Uterus (tissue), 2 donors: Measurements from ENCODE around the gene GATAD1.

Experiments
- CTCF ChIP-seq, 4 experiments: fragments of 200-600 bp in 2 of 4; fragments of 450-650 bp in 2 of 4; sonication (generic) in 2 of 4; IDR thresholded peaks; one replicate each; pipeline ENCODE4 v1.5.1; 2016 to 2019; ENCODE audit warnings: antibody characterized with exemption in 4 of 4, mild to moderate bottlenecking in 2 of 4, moderate library complexity in 1 of 4
- POLR2A ChIP-seq, 2 donors: fragments of 450-650 bp; IDR thresholded peaks; one replicate each; pipeline ENCODE4 v1.6.1; 2016; ENCODE audit warnings: antibody characterized with exemption in 2 of 2, mild to moderate bottlenecking in 1 of 2, moderate library complexity in 1 of 2

- TF ChIP-seq POLR2A (IDR thresholded peaks at IDR 0.05): no peak
- no peak for TF ChIP-seq CTCF (IDR thresholded peaks at IDR 0.05)
Observed at GRCh38 chr7:92425311-92425947, 21.9 kb upstream of the GATAD1 start.
